ENCODE results near the gene TXN2. TPM values are rescaled to one million over a fixed set of nuclear protein-coding genes. Genes with fewer than 3 reads are reported as not detected.

TXN2 gene
- total and polyA plus RNA-seq, 3 donors from 2014 or later: 92.4 to 141 (median 95.6) TPM

DNA sequence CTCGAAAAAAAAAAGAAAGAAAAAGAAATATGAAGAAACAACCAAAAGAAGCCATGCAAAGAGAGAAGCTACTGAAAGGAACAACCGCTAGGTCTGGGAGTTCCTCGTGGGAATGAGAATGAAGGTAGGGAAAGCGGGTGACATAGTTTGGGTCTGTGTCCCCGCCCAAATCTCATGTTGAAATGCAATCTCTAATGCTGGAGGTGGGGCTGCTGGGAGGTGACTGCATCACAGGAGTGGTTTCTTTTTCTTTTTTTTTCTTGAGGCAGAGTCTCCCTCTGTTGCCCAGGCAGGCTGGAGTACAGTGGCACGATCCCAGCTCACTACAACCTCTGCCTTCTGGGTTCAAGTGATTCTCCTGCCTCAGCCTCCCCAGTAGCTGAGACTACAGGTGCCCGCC is 9.7 kb upstream of the TXN2 start:
- H3K4me3 ChIP-seq: no peak overlapping the region
- H3K27ac ChIP-seq: no peak overlapping the region
- H3K4me1 ChIP-seq: no peaks in the 10 kb centered on the region
- DNase-seq: no peak
- no peaks in the 10 kb centered on the region for H3K36me3 ChIP-seq (ENCODE audit: low read depth, missing control alignments)
- WGBS, 2 donors: 92 to 96% methylated on average over 7 of the region's 7 CpGs
- TF ChIP-seq, protein P1, sequence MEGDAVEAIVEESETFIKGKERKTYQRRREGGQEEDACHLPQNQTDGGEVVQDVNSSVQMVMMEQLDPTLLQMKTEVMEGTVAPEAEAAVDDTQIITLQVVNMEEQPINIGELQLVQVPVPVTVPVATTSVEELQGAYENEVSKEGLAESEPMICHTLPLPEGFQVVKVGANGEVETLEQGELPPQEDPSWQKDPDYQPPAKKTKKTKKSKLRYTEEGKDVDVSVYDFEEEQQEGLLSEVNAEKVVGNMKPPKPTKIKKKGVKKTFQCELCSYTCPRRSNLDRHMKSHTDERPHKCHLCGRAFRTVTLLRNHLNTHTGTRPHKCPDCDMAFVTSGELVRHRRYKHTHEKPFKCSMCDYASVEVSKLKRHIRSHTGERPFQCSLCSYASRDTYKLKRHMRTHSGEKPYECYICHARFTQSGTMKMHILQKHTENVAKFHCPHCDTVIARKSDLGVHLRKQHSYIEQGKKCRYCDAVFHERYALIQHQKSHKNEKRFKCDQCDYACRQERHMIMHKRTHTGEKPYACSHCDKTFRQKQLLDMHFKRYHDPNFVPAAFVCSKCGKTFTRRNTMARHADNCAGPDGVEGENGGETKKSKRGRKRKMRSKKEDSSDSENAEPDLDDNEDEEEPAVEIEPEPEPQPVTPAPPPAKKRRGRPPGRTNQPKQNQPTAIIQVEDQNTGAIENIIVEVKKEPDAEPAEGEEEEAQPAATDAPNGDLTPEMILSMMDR (IDR thresholded peaks at IDR 0.05): no peak
- no peak for TF ChIP-seq POLR2A (IDR thresholded peaks at IDR 0.05)
- no peaks in the 10 kb centered on the region for H3K27me3 ChIP-seq
- intact Hi-C loops (cut with DNase I; ENCODE audit: low total_unique reads): no loop called here
- no peaks in the 10 kb centered on the region for H3K9me3 ChIP-seq

DNA sequence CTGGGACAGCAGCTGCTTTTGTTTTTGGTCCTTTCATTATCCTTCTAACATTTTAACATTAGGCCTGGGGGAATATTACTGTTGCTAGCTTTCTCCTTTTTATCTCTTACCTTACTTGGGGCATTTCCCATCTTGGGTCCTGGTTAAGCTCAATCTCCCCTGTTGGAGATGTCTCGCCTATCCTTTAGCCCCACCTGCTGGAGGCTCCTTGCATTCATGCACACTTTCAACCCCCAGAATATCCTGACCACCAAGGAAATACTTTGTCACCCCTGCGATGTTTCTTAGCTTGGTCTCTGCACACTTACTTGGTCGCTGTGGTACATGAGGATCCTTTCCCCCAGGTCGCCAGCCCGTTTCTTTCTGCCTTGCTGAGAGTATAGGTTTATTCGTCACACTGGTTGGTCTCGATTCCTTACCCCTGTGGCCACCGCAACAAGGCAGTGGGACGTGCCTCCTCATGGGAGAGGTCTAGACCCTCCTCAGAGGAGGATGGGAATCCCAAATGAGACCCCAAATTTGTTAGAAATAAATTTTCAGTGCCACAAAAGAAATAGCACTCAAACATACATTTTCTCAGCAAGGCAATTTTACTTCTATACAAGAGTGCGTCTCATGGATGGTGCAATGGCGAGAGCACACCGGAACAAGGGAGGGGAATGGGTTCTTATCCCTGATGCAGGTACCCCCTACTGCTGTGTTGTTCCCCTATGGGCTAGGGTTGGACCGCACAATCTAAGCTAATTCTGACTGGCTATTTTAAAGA is 5.4 kb upstream of the TXN2 start:
- DNase-seq: peak; percentile 65
- intact Hi-C loops (cut with DNase I; ENCODE audit: low total_unique reads): no loop called here
- H3K9me3 ChIP-seq: no peaks in the 10 kb centered on the region
- H3K4me1 ChIP-seq: no peaks in the 10 kb centered on the region
- no peaks in the 10 kb centered on the region for H3K27me3 ChIP-seq
- H3K4me3 ChIP-seq: no peak overlapping the region
- WGBS, 2 donors: 91 to 93% methylated on average over 13 of the region's 13 CpGs
- TF ChIP-seq, protein P1 (IDR thresholded peaks at IDR 0.05): peak; percentile 33 to 60 (median 52)
- TF ChIP-seq POLR2A (IDR thresholded peaks at IDR 0.05): no peak
- no peak overlapping the region for H3K27ac ChIP-seq
- H3K36me3 ChIP-seq (ENCODE audit: low read depth, missing control alignments): no peaks in the 10 kb centered on the region

DNA sequence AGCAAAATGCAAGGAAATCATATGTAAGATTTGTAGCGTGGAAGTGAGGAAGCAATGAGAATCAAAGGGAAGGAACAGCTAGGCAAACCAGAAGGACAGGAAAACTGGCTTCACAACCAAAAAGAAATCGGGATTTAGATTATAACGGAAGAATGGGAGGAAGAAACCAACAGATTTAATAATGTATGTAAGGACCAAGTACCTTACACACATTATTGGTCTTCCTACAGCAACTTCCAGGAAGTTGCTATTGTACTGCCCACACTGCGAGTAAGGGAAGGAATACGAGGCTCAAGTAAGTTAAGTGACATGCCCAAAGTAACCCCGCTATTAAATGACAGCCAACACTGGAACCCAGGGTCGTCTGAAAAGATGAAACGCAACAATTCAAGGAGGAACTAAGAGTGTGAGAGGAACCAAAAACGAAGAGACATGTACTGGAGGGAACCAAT is 473 bp downstream of the TXN2 start:
- no peaks in the 10 kb centered on the region for H3K36me3 ChIP-seq (ENCODE audit: low read depth, missing control alignments)
- no peak for TF ChIP-seq POLR2A (IDR thresholded peaks at IDR 0.05)
- TF ChIP-seq, protein P1 (IDR thresholded peaks at IDR 0.05): no peak

DNA sequence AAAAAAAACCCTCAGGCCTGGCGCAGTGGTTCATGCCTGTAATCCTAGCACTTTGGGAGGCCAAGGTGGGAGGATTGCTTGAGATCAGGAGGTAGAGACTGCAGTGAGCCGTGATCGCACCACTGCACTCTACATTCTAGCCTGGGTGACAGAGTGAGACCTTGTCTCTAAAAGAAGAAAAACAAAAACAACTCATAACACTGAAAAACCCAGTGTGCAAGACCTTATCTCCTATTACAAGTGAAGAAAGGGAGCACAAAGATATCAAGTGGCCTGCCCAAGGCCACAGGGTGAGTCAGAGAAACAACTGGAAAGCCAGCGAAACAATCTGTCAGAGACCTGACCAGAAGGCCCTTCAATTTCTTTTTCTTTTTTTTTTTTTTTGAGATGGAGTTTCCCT is 2.5 kb downstream of the TXN2 start:
- intact Hi-C loops (cut with DNase I; ENCODE audit: low total_unique reads): no loop called here
- peak overlapping the region; percentile 64 to 69 for H3K27ac ChIP-seq

More for the DNA sequence above, 473 bp downstream of the TXN2 start:
- DNase-seq: no peak
- Histone ChIP-seq H3K4me3 (peak overlapping the region; percentile 56 to 72), H3K9me3 (no peaks in the 10 kb centered on the region), H3K4me1 (peaks cover 10% of the 10 kb centered on the region), H3K27me3 (no peaks in the 10 kb centered on the region), H3K27ac (peak overlapping the region; percentile 97 to 100)
- intact Hi-C loops (cut with DNase I; ENCODE audit: low total_unique reads): no loop called here
- WGBS, 2 donors: 7 to 11% methylated on average over 9 of the region's 9 CpGs

More for the DNA sequence above, 2.5 kb downstream of the TXN2 start:
- no peak overlapping the region for H3K4me3 ChIP-seq
- WGBS, 2 donors: 67 to 86% methylated on average over 4 of the region's 4 CpGs
- peaks cover 10% of the 10 kb centered on the region for H3K4me1 ChIP-seq
- H3K27me3 ChIP-seq: no peaks in the 10 kb centered on the region
- H3K36me3 ChIP-seq (ENCODE audit: low read depth, missing control alignments): peaks cover 3% of the 10 kb centered on the region
- DNase-seq: peak; percentile 62
- no peaks in the 10 kb centered on the region for H3K9me3 ChIP-seq
- no peak for TF ChIP-seq POLR2A (IDR thresholded peaks at IDR 0.05)
- TF ChIP-seq, protein P1 (IDR thresholded peaks at IDR 0.05): no peak
